ENCODE results near the gene SHISA3. TPM values are rescaled to one million over a fixed set of nuclear protein-coding genes. Genes with fewer than 3 reads are reported as not detected.

SHISA3 gene
- total RNA-seq, 1 experiment from 2014 or later: 0.18 TPM

GRCh38 chr4:42428036-42428435 is 30.7 kb downstream of the SHISA3 start:
- ChIA-PET POLR2A (no interaction called here), CTCF (interaction anchor here (0.5 kb wide), 1 partner anchor 157 kb away, joined by 4 read pairs; no protein-coding TSS in a partner anchor)
- TF ChIP-seq TCF7L2 (IDR thresholded peaks at IDR 0.05; ENCODE audit: low read depth, low read length) (no peak), CTCF (IDR thresholded peaks at IDR 0.05) (no peak), POLR2AphosphoS5 (IDR thresholded peaks at IDR 0.05; ENCODE audit: low read depth, low read length) (no peak), SIN3A (IDR thresholded peaks at IDR 0.05; ENCODE audit: borderline replicate concordance, insufficient read depth, low read depth, low read length) (no peak), REST (IDR thresholded peaks at IDR 0.05; ENCODE audit: insufficient read depth in 1 of 2, low read depth in 2 of 2, low read length in 1 of 2) (no peak)
- ATAC-seq: no peak
- H3K9me3 ChIP-seq (ENCODE audit: control insufficient read depth, insufficient read depth, low read depth, low read length): no peaks in the 10 kb centered on the region
- intact Hi-C loops (cut with micrococcal nuclease; ENCODE audit: unreplicated experiment) (no loop called here), in situ Hi-C loops (cut with HindIII; ENCODE audit: low pct_unique_long_range_greater_than_20kb, low sequenced_read_pairs) (no loop called here)
- no peak overlapping the region for H3K27ac ChIP-seq (ENCODE audit: low read length)
- no peaks in the 10 kb centered on the region for H3K36me3 ChIP-seq (ENCODE audit: control insufficient read depth, insufficient read depth, low read length)
- H3K4me1 ChIP-seq (ENCODE audit: control insufficient read depth, insufficient read depth, low read length): no peaks in the 10 kb centered on the region
- no peak overlapping the region for H3K4me3 ChIP-seq (ENCODE audit: low read depth in 2 of 2, low read length in 2 of 2)
- DNase-seq (ENCODE audit: low read depth, low spot score): no peak
- no peaks in the 10 kb centered on the region for H3K27me3 ChIP-seq (ENCODE audit: control insufficient read depth, insufficient read depth, low read length)
- no TSS peak for BruUV-seq (replicated peaks)

- CTCF ChIA-PET: no interaction called here
- POLR2A ChIA-PET: no interaction called here
- no peak overlapping the region for H3K4me3 ChIP-seq (ENCODE audit: low read depth in 2 of 2, low read length in 2 of 2)
- ATAC-seq (no peak), DNase-seq (ENCODE audit: low read depth, low spot score) (no peak)
- H3K27ac ChIP-seq (ENCODE audit: low read length): no peak overlapping the region
- no peaks in the 10 kb centered on the region for H3K36me3 ChIP-seq (ENCODE audit: control insufficient read depth, insufficient read depth, low read length)
- no peak for TF ChIP-seq SIN3A (IDR thresholded peaks at IDR 0.05; ENCODE audit: borderline replicate concordance, insufficient read depth, low read depth, low read length)
- TF ChIP-seq POLR2AphosphoS5 (IDR thresholded peaks at IDR 0.05; ENCODE audit: low read depth, low read length): no peak
- no peak for TF ChIP-seq REST (IDR thresholded peaks at IDR 0.05; ENCODE audit: insufficient read depth in 1 of 2, low read depth in 2 of 2, low read length in 1 of 2)
- TF ChIP-seq TCF7L2 (IDR thresholded peaks at IDR 0.05; ENCODE audit: low read depth, low read length): no peak
- TF ChIP-seq CTCF (IDR thresholded peaks at IDR 0.05): no peak
- intact Hi-C loops (cut with micrococcal nuclease; ENCODE audit: unreplicated experiment): no loop called here
- H3K27me3 ChIP-seq (ENCODE audit: control insufficient read depth, insufficient read depth, low read length): no peaks in the 10 kb centered on the region; the same call in 1 of the 2 replicates
- no peaks in the 10 kb centered on the region for H3K4me1 ChIP-seq (ENCODE audit: control insufficient read depth, insufficient read depth, low read length)
- in situ Hi-C loops (cut with HindIII; ENCODE audit: low pct_unique_long_range_greater_than_20kb, low sequenced_read_pairs): no loop called here
- no TSS peak for BruUV-seq (replicated peaks)
- no peaks in the 10 kb centered on the region for H3K9me3 ChIP-seq (ENCODE audit: control insufficient read depth, insufficient read depth, low read depth, low read length)
These were observed 39.8 kb downstream of the SHISA3 start for GRCh38 chr4:42436928-42437565.
